K562 (cell line): ENCODE data around the gene AGBL1. TPM values are rescaled to one million over a fixed set of nuclear protein-coding genes. Genes with fewer than 3 reads are reported as not detected.

Experiments
- ELF2 ChIP-seq: fragments of 250-450 bp; sonication (Bioruptor Pico); IDR thresholded peaks from 2 replicates; pipeline ENCODE4 v1.5.0; 2021; ENCODE audit warnings: mild to moderate bottlenecking
- ILK ChIP-seq: fragments of 450-650 bp; IDR thresholded peaks from 2 replicates; pipeline ENCODE4 v1.6.1; 2016; ENCODE audit warnings: missing genetic modification characterization, low read depth, mild to moderate bottlenecking, missing compliant biosample characterization, moderate library complexity, borderline replicate concordance
- LARP7 ChIP-seq: fragments of 450-650 bp; IDR thresholded peaks from 2 replicates; pipeline ENCODE4 v1.6.1; 2016
- NELFE ChIP-seq: IDR thresholded peaks from 2 replicates; pipeline ENCODE4 v1.6.1; 2011; ENCODE audit warnings: mild to moderate bottlenecking; ENCODE audit not compliant: insufficient read depth, insufficient read length
- PBX2 ChIP-seq, 2 experiments: IDR thresholded peaks in 1 of 2; conservative IDR thresholded peaks in 1 of 2; 2 replicates each; pipeline ENCODE4 v1.6.1; 2016; ENCODE audit warnings: low read depth in 2 of 2, mild to moderate bottlenecking in 1 of 2, missing compliant biosample characterization in 1 of 2, missing genetic modification characterization in 1 of 2, moderate library complexity in 1 of 2
- TCF3 ChIP-seq: sonication (generic); formaldehyde crosslinking; IDR thresholded peaks from 2 replicates; pipeline ENCODE4 v1.4.0; 2020; ENCODE audit warnings: mild to moderate bottlenecking, missing genetic modification reagents
- polyA plus RNA-seq, 8 experiments: library from polyadenylated mRNA; depleted of rRNA in 4 of 8; stranded (reverse) in 5 of 8; unstranded in 3 of 8; fragments of >200 nt; fragmentation: Nextera tagmentation in 2 of 8; fragmentation: Illumina TruSeq in 1 of 8; extraction: Ambion mirVana in 2 of 8; extraction: Trizol in 1 of 8; gene quantifications; 2 replicates each; pipeline versions ENCODE4 v1.2.1 to v1.2.3, GENCODE V29; 2011 to 2014; ENCODE audit warnings: inconsistent platforms in 1 of 8, missing spikeins in 1 of 8
- total RNA-seq, 7 experiments: library from RNA; depleted of rRNA in 6 of 7; stranded (reverse); fragments of >200 nt in 6 of 7; fragmentation: Illumina TruSeq in 2 of 7; extraction: Trizol in 2 of 7; gene quantifications; 2 replicates each; pipeline versions ENCODE4 v1.2.1 to v1.2.3, GENCODE V29; 2011 to 2021; ENCODE audit warnings: low replicate concordance in 1 of 7
- TF ChIP-seq, protein P1 (sequence below): fragments of 250-450 bp; sonication (Bioruptor Pico); IDR thresholded peaks from 2 replicates; pipeline ENCODE4 v1.4.0; 2020

Gene AGBL1
- total and polyA plus RNA-seq, 9 of the 15 experiments (the other 6 are each of a cell fraction or from before 2014, with no cell fraction given) = not detected

GRCh38 chr15:86087808-86088207 lies 8.1 kb downstream of the AGBL1 start (continued):
- TF ChIP-seq, protein P1, sequence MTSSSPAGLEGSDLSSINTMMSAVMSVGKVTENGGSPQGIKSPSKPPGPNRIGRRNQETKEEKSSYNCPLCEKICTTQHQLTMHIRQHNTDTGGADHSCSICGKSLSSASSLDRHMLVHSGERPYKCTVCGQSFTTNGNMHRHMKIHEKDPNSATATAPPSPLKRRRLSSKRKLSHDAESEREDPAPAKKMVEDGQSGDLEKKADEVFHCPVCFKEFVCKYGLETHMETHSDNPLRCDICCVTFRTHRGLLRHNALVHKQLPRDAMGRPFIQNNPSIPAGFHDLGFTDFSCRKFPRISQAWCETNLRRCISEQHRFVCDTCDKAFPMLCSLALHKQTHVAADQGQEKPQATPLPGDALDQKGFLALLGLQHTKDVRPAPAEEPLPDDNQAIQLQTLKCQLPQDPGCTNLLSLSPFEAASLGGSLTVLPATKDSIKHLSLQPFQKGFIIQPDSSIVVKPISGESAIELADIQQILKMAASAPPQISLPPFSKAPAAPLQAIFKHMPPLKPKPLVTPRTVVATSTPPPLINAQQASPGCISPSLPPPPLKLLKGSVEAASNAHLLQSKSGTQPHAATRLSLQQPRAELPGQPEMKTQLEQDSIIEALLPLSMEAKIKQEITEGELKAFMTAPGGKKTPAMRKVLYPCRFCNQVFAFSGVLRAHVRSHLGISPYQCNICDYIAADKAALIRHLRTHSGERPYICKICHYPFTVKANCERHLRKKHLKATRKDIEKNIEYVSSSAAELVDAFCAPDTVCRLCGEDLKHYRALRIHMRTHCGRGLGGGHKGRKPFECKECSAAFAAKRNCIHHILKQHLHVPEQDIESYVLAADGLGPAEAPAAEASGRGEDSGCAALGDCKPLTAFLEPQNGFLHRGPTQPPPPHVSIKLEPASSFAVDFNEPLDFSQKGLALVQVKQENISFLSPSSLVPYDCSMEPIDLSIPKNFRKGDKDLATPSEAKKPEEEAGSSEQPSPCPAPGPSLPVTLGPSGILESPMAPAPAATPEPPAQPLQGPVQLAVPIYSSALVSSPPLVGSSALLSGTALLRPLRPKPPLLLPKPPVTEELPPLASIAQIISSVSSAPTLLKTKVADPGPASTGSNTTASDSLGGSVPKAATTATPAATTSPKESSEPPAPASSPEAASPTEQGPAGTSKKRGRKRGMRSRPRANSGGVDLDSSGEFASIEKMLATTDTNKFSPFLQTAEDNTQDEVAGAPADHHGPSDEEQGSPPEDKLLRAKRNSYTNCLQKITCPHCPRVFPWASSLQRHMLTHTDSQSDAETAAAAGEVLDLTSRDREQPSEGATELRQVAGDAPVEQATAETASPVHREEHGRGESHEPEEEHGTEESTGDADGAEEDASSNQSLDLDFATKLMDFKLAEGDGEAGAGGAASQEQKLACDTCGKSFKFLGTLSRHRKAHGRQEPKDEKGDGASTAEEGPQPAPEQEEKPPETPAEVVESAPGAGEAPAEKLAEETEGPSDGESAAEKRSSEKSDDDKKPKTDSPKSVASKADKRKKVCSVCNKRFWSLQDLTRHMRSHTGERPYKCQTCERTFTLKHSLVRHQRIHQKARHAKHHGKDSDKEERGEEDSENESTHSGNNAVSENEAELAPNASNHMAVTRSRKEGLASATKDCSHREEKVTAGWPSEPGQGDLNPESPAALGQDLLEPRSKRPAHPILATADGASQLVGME (CRISPR knock-in tag) = no peak
- TF ChIP-seq ILK (tag) = no peak
- no peak for TF ChIP-seq NELFE
- TF ChIP-seq TCF3 (CRISPR knock-in tag) = no peak
- TF ChIP-seq ELF2 (CRISPR knock-in tag) = no peak
- TF ChIP-seq PBX2 (CRISPR knock-in tag; IDR thresholded peaks at IDR 0.05; ENCODE audit: low read depth) = no peak
- TF ChIP-seq PBX2 (tag; conservative IDR thresholded peaks at IDR 0.05; ENCODE audit: low read depth) = no peak
- TF ChIP-seq LARP7 = no peak
- TF ChIP-seq, all 486 proteins: peak for 0
